Tongue (tissue), 3 donors: Measurements from ENCODE around the gene PRSS50. TPM values are rescaled to one million over a fixed set of nuclear protein-coding genes. Genes with fewer than 3 reads are reported as not detected.

Experiments used
- DNase-seq: peaks from one replicate; pipeline ENCODE4 v3.0.0-alpha.2; 2015
- small RNA-seq: library from RNA; depleted of rRNA; stranded (forward); fragments of <200 nt; gene quantifications from one replicate; pipeline ENCODE3, GENCODE V24; 2014; ENCODE audit warnings: low replicate concordance
- total RNA-seq: library from RNA; depleted of rRNA; stranded (reverse); fragments of >200 nt; gene quantifications from one replicate; pipeline ENCODE4 v1.2.3, GENCODE V29; 2014

The PRSS50 gene
- total RNA-seq, 1 donor from 2014 or later, result not detected

GRCh38 chr3:46670000-46670890, 47.4 kb downstream of the PRSS50 start:
- DNase-seq, result no peak

GRCh38 chr3:46669191-46669999, 48.3 kb downstream of the PRSS50 start:
- DNase-seq, result no peak

- no peak for DNase-seq
These were observed 49.1 kb downstream of the PRSS50 start for GRCh38 chr3:46668591-46668990.

- no peak for DNase-seq
These were observed 49.6 kb downstream of the PRSS50 start for GRCh38 chr3:46668116-46668515.

- DNase-seq, result no peak
These were observed 50.0 kb downstream of the PRSS50 start for GRCh38 chr3:46667657-46668056.

GRCh38 chr3:46667061-46667621, 50.5 kb downstream of the PRSS50 start:
- no peak for DNase-seq

GRCh38 chr3:46666453-46666845, 51.2 kb downstream of the PRSS50 start:
- no peak for DNase-seq

GRCh38 chr3:46665763-46666452, 51.8 kb downstream of the PRSS50 start:
- DNase-seq, result no peak

GRCh38 chr3:46664971-46665762, 52.5 kb downstream of the PRSS50 start:
- no peak for DNase-seq

- no peak for DNase-seq
These were observed 53.3 kb downstream of the PRSS50 start for GRCh38 chr3:46664188-46664970.

GRCh38 chr3:46663591-46664135, 54.0 kb downstream of the PRSS50 start:
- DNase-seq, result peak; percentile 75

GRCh38 chr3:46662771-46663551, 54.7 kb downstream of the PRSS50 start:
- peak; percentile 92 for DNase-seq

Small RNA genes within 50 kb of the gene (small RNA-seq; reads per million reads assigned to genes)
- gene PRSS45, result not detected

Other genes with a start within 250 kb of the PRSS50 start
- not detected for gene RTP3, start 219.9 kb downstream of the PRSS50 start, total RNA-seq
- 13.0 TPM for gene LRRC2, start 151.6 kb downstream of the PRSS50 start, total RNA-seq
- 0.10 TPM for gene FAM240A, start 105.3 kb downstream of the PRSS50 start, total RNA-seq
- 39.8 TPM for gene ALS2CL, start 24.2 kb downstream of the PRSS50 start, total RNA-seq
- not detected for gene TMIE, start 16.5 kb downstream of the PRSS50 start, total RNA-seq
- gene MYL3, start 145.6 kb upstream of the PRSS50 start, total RNA-seq, result 33.1 TPM
- 6.5 TPM for gene PTH1R, start 159.9 kb upstream of the PRSS50 start, total RNA-seq